Nephron progenitor cell (in vitro differentiated cells): Measurements from ENCODE around the gene DAB2.

Experiments
- DNase-seq: peaks from one replicate; pipeline ENCODE4 v3.0.0; 2021
- H3K27ac Mint-ChIP-seq: 2 replicates; pipeline ENCODE4 v1.8.0; 2021; ENCODE audit warnings: mild to moderate bottlenecking, moderate library complexity, mixed read lengths
- H3K27me3 Mint-ChIP-seq: 2 replicates; pipeline ENCODE4 v1.8.0; 2021; ENCODE audit warnings: mild to moderate bottlenecking, low read depth, mixed read lengths; ENCODE audit not compliant: poor library complexity
- H3K36me3 Mint-ChIP-seq: 2 replicates; pipeline ENCODE4 v1.8.0; 2021; ENCODE audit warnings: low read depth, mixed read lengths
- H3K4me1 Mint-ChIP-seq: 2 replicates; pipeline ENCODE4 v1.8.0; 2021; ENCODE audit warnings: mixed read lengths
- H3K4me3 Mint-ChIP-seq: 2 replicates; pipeline ENCODE4 v1.8.0; 2021; ENCODE audit warnings: mild to moderate bottlenecking, moderate library complexity, mixed read lengths
- H3K9me3 Mint-ChIP-seq: 2 replicates; pipeline ENCODE4 v1.8.0; 2021; ENCODE audit warnings: mild to moderate bottlenecking, moderate library complexity, mixed read lengths
- CTCF ChIP-seq: fragments of 200-600 bp; sonication (generic); IDR thresholded peaks from 2 replicates; pipeline ENCODE4 v1.5.0; 2021; ENCODE audit warnings: antibody characterized with exemption

Gene DAB2

GRCh38 chr5:39469176-39469575 lies 44.4 kb upstream of the DAB2 start:
- Mint-ChIP-seq H3K4me3 (no peak overlapping the region), H3K27ac (no peak overlapping the region), H3K36me3 (no peaks in the 10 kb centered on the region), H3K9me3 (no peaks in the 10 kb centered on the region), H3K27me3 (no peaks in the 10 kb centered on the region), H3K4me1 (no peaks in the 10 kb centered on the region)
- TF ChIP-seq CTCF, result no peak
- no peak for DNase-seq

DNA sequence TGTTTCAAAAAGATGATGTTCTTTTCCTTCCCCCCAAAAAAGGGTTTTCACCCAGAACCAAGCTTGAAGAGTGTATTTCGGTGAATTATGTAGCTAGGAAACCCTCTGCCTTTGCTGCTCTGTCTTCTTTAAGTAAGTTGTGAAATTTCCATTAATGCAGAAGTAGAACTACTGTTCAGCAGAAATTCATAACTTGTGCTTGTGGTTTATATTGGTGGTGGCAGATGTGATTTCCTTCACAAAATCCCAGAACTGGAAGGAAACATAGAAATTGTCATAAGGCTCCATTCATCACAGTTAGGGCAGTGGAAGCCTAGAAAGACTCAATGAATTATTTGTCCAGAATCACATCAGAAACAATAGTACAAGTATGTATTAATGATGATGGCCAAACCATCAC lies 42.1 kb upstream of the DAB2 start:
- Mint-ChIP-seq H3K4me1 (no peaks in the 10 kb centered on the region), H3K9me3 (no peaks in the 10 kb centered on the region), H3K27ac (no peak overlapping the region), H3K27me3 (peaks cover 3% of the 10 kb centered on the region), H3K4me3 (no peak overlapping the region), H3K36me3 (no peaks in the 10 kb centered on the region)
- no peak for TF ChIP-seq CTCF
- DNase-seq, result no peak

DNA sequence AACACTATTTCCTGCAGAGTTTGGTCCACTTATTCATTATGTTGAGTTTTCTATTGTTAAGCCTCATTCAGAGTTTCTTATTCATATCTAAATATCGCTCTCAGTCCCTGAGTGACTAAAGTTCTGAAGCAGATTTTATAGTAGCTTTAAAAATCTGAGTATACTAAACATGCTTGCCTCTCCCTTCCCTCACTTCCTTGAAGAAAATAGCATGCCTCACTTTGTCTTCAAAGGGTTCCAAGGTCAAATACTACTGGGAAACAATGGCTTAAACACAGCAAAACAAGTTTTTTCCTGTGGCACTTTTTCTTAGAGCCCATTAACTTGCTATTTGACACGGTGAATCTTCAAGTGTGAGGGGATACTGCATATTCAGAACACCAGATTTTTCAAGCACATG lies 41.1 kb upstream of the DAB2 start:
- no peaks in the 10 kb centered on the region for H3K4me1 Mint-ChIP-seq
- H3K27me3 Mint-ChIP-seq, result peaks cover 3% of the 10 kb centered on the region
- DNase-seq, result no peak
- H3K27ac Mint-ChIP-seq, result no peak overlapping the region
- no peaks in the 10 kb centered on the region for H3K9me3 Mint-ChIP-seq
- TF ChIP-seq CTCF, result no peak
- no peak overlapping the region for H3K4me3 Mint-ChIP-seq
- H3K36me3 Mint-ChIP-seq, result no peaks in the 10 kb centered on the region

GRCh38 chr5:39465097-39465496 lies 40.3 kb upstream of the DAB2 start:
- Mint-ChIP-seq H3K27me3 (peaks cover 3% of the 10 kb centered on the region), H3K9me3 (no peaks in the 10 kb centered on the region), H3K4me3 (no peak overlapping the region), H3K27ac (no peak overlapping the region), H3K36me3 (no peaks in the 10 kb centered on the region), H3K4me1 (no peaks in the 10 kb centered on the region)
- no peak for DNase-seq
- no peak for TF ChIP-seq CTCF

DNA sequence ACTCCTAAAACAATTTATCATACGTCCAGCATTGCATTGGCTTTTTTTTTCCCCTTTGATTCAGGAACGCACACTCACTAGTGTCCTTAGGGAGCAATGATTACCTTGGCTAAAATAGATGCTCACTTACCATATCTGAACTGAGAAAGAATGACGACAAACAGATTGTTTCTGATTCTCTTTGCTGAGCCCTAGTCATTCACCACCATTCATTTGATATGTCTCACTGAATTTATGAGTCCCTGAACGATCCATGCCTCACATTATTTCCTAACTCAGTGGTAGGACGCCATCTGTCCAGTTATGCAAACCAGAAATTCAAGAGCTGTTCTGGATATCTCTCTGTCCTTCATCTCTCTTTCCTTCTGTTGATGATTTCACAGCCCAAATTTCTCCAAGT lies 39.3 kb upstream of the DAB2 start:
- no peak overlapping the region for H3K4me3 Mint-ChIP-seq
- no peaks in the 10 kb centered on the region for H3K4me1 Mint-ChIP-seq
- H3K9me3 Mint-ChIP-seq, result no peaks in the 10 kb centered on the region
- H3K36me3 Mint-ChIP-seq, result no peaks in the 10 kb centered on the region
- DNase-seq, result no peak
- H3K27ac Mint-ChIP-seq, result no peak overlapping the region
- peaks cover 3% of the 10 kb centered on the region for H3K27me3 Mint-ChIP-seq
- TF ChIP-seq CTCF, result no peak

DNA sequence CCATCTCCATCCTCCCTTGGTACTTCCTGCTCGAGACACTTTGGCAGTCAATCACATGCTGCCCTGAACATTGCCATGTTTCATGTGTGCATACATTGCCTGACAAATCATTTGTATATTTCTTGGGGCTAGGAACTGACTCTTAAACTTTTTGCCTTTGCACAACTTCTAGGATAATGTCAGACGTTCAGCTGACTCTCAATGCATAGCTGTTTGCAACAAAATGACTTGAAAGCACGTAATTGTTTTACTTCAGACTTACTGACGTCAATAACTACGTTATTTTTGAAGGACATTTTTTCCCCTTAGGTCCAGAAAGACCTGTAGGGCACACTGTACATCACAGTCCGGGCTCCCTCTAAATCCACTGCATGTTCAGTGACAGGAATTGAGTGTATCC lies 37.4 kb upstream of the DAB2 start:
- H3K27me3 Mint-ChIP-seq, result peaks cover 9% of the 10 kb centered on the region
- H3K27ac Mint-ChIP-seq, result no peak overlapping the region
- no peak overlapping the region for H3K4me3 Mint-ChIP-seq
- H3K4me1 Mint-ChIP-seq, result no peaks in the 10 kb centered on the region
- no peak for TF ChIP-seq CTCF
- no peak for DNase-seq
- H3K36me3 Mint-ChIP-seq, result no peaks in the 10 kb centered on the region
- H3K9me3 Mint-ChIP-seq, result no peaks in the 10 kb centered on the region
